Ishikawa (cell line): ENCODE data around the gene IMMP2L.

Experiments
- CEBPB ChIP-seq: IDR thresholded peaks from 2 replicates; pipeline ENCODE4 v1.6.1; 2012
- CREB1 ChIP-seq: IDR thresholded peaks from 2 replicates; pipeline ENCODE4 v1.6.1; 2012; ENCODE audit warnings: low read depth
- EGR1 ChIP-seq: IDR thresholded peaks from 2 replicates; pipeline ENCODE4 v1.6.1; 2012
- EP300 ChIP-seq: IDR thresholded peaks from 2 replicates; pipeline ENCODE4 v1.6.1; 2012; ENCODE audit warnings: borderline replicate concordance
- FOXM1 ChIP-seq: IDR thresholded peaks from 2 replicates; pipeline ENCODE4 v1.6.1; 2012; ENCODE audit warnings: low read depth, borderline replicate concordance
- MAX ChIP-seq: IDR thresholded peaks from 2 replicates; pipeline ENCODE4 v1.6.1; 2012
- NFIC ChIP-seq: IDR thresholded peaks from 2 replicates; pipeline ENCODE4 v1.6.1; 2012
- RAD21 ChIP-seq: IDR thresholded peaks from 2 replicates; pipeline ENCODE4 v1.6.1; 2012; ENCODE audit warnings: low read depth
- TAF1 ChIP-seq: IDR thresholded peaks from 2 replicates; pipeline ENCODE4 v1.6.1; 2012; ENCODE audit warnings: low read depth, mild to moderate bottlenecking
- TCF12 ChIP-seq: IDR thresholded peaks from 2 replicates; pipeline ENCODE4 v1.6.1; 2012; ENCODE audit warnings: low read depth
- TEAD4 ChIP-seq: IDR thresholded peaks from 2 replicates; pipeline ENCODE4 v1.6.1; 2012
- USF1 ChIP-seq: IDR thresholded peaks from 2 replicates; pipeline ENCODE4 v1.6.1; 2012
- YY1 ChIP-seq: IDR thresholded peaks from 2 replicates; pipeline ENCODE4 v1.6.1; 2012; ENCODE audit warnings: low read depth
- ZBTB7A ChIP-seq: IDR thresholded peaks from 2 replicates; pipeline ENCODE4 v1.6.1; 2012; ENCODE audit warnings: low read depth
- TF ChIP-seq, protein P1 (sequence below): IDR thresholded peaks from 2 replicates; pipeline ENCODE4 v1.6.1; 2012; ENCODE audit warnings: low read depth, mild to moderate bottlenecking

Gene IMMP2L

DNA sequence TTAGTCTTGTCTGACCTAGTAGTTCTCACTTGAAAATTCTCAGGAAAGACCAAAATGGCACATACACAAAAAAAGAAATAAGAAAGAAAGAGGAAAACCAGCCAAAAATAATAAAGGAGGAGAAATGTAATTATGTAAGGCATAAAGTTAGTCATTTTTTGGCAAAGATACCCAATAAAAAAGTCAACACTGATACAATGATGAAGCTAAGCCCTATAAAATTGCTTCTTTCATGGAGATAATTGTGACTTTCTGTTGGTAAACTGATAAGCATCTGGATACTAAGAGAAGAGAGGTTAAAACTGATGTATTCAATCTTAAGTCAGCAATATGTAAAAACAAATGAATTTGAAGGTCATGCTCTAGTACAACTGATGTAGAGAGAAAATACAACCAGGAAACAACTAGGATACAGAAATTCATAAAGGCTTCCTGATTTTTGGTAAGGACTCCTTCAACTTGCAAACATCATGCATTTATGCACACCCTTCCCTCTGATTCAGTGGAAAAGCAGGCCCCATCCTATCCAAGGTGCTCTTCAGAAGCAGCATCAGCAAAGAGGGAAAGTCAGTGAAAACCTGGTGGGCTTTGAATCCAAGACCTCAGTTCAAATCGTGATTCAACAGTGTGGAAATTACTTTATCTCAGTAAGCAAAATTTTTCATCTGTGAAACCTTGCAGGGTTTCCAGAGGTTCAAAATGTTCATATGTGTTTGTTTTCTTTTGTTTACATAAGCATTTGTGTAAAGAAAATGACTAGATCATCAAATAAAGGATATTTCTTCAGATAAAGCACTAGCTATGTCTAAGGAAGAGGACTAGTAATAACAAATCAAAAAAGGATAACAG is 32.6 kb downstream of the IMMP2L start:
- TF ChIP-seq FOXM1 = no peak
- TF ChIP-seq CEBPB = no peak
- no peak for TF ChIP-seq TCF12
- no peak for TF ChIP-seq EGR1
- TF ChIP-seq USF1 = no peak
- TF ChIP-seq ZBTB7A = no peak
- TF ChIP-seq CREB1 = no peak
- TF ChIP-seq TAF1 = no peak
- TF ChIP-seq, protein P1, sequence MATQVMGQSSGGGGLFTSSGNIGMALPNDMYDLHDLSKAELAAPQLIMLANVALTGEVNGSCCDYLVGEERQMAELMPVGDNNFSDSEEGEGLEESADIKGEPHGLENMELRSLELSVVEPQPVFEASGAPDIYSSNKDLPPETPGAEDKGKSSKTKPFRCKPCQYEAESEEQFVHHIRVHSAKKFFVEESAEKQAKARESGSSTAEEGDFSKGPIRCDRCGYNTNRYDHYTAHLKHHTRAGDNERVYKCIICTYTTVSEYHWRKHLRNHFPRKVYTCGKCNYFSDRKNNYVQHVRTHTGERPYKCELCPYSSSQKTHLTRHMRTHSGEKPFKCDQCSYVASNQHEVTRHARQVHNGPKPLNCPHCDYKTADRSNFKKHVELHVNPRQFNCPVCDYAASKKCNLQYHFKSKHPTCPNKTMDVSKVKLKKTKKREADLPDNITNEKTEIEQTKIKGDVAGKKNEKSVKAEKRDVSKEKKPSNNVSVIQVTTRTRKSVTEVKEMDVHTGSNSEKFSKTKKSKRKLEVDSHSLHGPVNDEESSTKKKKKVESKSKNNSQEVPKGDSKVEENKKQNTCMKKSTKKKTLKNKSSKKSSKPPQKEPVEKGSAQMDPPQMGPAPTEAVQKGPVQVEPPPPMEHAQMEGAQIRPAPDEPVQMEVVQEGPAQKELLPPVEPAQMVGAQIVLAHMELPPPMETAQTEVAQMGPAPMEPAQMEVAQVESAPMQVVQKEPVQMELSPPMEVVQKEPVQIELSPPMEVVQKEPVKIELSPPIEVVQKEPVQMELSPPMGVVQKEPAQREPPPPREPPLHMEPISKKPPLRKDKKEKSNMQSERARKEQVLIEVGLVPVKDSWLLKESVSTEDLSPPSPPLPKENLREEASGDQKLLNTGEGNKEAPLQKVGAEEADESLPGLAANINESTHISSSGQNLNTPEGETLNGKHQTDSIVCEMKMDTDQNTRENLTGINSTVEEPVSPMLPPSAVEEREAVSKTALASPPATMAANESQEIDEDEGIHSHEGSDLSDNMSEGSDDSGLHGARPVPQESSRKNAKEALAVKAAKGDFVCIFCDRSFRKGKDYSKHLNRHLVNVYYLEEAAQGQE = no peak
- no peak for TF ChIP-seq RAD21
- TF ChIP-seq EP300 = no peak
- TF ChIP-seq MAX = no peak
- TF ChIP-seq TEAD4 = no peak
- TF ChIP-seq NFIC = no peak
- TF ChIP-seq YY1 = no peak

DNA sequence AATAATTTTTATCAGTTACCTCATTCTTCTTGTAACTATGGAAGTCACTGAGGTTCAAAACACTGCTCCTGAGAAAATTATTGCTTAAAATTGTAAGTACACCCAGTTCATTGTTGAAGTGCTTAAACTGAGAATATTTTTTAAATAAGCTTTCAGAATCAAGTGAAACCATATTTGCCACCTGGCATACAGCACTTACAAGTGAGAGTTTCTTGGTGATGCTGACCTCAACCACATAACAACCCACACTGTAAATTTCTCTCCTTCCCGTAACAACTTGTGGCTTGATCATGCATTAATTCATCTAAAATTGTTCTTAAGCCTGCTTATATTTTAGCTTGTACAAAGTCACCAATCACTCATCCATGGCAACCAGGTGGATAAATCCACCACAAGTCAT is 34.0 kb downstream of the IMMP2L start:
- TF ChIP-seq TCF12 (no peak), TEAD4 (no peak), NFIC (no peak), ZBTB7A (no peak), CREB1 (no peak), YY1 (no peak), CEBPB (no peak), EGR1 (no peak), TAF1 (no peak), FOXM1 (no peak), MAX (no peak), RAD21 (no peak), USF1 (no peak), EP300 (no peak)
- TF ChIP-seq, protein P1 = no peak

DNA sequence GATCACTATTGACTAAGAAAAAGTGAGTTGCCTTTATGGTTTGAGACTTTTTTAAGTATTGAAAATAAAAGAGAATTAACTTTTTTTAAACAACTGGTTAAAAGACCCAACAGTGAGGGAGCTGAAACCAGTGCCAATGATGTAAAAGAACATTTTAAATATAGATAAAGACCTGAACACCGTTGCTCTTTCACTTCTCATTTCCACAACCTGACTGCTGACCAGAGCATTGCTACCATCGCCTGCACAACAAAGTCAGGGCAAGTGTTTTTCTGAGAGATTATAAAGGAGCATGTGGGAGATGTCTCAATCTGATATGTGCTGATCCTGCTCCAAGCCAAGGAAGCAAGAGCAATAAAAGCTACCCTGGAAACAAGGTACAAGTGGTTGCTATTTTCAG is 34.7 kb downstream of the IMMP2L start:
- TF ChIP-seq, protein P1 = no peak
- TF ChIP-seq RAD21 (no peak), TAF1 (no peak)

- TF ChIP-seq EGR1 = no peak
- no peak for TF ChIP-seq TAF1
- TF ChIP-seq USF1 = no peak
- no peak for TF ChIP-seq MAX
- no peak for TF ChIP-seq ZBTB7A
- TF ChIP-seq, protein P1 = no peak
- TF ChIP-seq EP300 = no peak
- TF ChIP-seq NFIC = no peak
- no peak for TF ChIP-seq FOXM1
- TF ChIP-seq YY1 = no peak
- TF ChIP-seq TCF12 = no peak
- TF ChIP-seq CEBPB = no peak
- no peak for TF ChIP-seq CREB1
- no peak for TF ChIP-seq TEAD4
- TF ChIP-seq RAD21 = no peak
Observed at GRCh38 chr7:111525100-111525499, 37.2 kb downstream of the IMMP2L start.
